Ecto neural progenitor cell (in vitro differentiated cells): ENCODE measurements around the gene TREML2.
A peak's percentile ranks its signal among the peaks of the same experiment; 100 is the strongest.
"Not testable (repeated sequence)": the region's sequence is repeated elsewhere in the genome, so short reads cannot be mapped to it uniquely, and the experiment has no call there.

Experiments used
- DNase-seq: peaks from one replicate; pipeline ENCODE4 v3.0.0-alpha.2; 2018; ENCODE audit warnings: low spot score

The TREML2 gene

GRCh38 chr6:41208439-41209106, 7.6 kb upstream of the TREML2 start:
- DNase-seq, result peak; percentile 30

DNA sequence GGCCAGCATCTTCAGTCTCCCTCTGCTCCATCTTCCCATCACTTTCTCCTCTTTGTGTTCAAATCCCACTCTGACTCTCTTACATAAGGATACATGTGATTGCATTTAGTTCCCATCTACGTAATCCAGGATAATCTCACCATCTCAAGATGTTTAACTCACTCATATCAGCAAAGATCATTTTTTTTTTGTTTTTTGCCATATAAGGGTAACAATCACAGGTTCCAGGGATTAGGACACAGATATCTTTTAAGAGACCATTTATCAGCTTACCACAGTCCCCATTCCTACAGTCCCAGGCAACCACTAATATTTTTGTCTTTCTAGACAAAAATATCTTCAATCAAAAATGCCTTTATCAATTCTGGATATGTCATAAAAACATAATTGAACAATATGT, 3.2 kb upstream of the TREML2 start:
- DNase-seq, result no peak

DNA sequence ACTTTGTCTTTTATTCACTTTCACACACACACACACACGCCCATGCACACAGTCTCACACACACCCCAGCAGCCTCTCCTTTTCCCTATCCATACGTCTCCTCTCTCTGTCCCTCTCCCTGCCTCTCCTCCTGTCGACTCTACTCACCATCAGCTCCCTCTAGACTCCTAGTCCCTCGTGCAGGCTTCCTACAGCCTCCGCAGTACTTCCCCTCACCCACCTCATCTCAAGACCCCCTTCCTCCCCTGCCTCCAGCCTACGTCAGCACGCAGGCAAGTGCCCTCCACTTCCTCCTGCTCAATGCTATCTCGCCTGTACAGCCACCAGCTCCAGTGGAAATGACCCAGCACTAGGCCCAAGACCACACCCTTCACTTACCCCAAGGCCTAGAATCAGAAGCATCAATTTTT, 820 bp upstream of the TREML2 start:
- DNase-seq, result peak; percentile 26

- peak; percentile 37 for DNase-seq
Measured at GRCh38 chr6:41200296-41200900, 551 bp downstream of the TREML2 start.

GRCh38 chr6:41199552-41200246, 1.2 kb downstream of the TREML2 start:
- DNase-seq, result peak; percentile 32

GRCh38 chr6:41197234-41197633, 3.7 kb downstream of the TREML2 start:
- DNase-seq, result no peak

GRCh38 chr6:41194386-41194785, 6.6 kb downstream of the TREML2 start:
- DNase-seq, result no peak

GRCh38 chr6:41193884-41194283, 7.1 kb downstream of the TREML2 start:
- no peak for DNase-seq

DNA sequence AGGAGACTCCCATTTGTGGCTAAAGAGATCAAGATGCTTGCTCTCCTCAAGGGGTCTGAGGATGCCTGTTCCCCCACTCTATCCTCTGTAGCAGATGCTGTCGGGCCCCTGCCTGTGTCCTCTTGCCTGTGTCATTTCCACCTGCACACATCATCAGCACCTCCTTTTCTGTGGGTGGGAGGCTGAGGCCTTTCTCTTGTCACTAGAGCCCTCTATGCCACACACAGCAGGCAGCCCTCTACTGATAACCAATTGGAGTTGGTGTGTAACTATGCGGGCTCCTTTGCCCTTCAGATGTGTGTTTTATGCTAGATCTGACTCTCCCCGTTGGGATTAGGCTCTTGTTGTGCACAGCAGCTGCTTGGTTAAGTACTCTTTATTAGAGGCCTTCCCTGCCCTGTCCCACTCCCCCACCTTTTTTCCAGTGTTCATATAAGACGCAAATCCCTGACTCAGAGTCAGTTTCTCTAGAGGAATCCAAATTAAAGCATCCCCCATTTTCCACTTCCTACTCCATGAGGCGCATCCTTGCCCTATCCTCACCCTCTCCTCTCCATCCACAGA, 7.7 kb downstream of the TREML2 start:
- DNase-seq, result no peak

- peak; percentile 70 for DNase-seq
Measured at GRCh38 chr6:41191569-41191968, 9.4 kb downstream of the TREML2 start.

DNA sequence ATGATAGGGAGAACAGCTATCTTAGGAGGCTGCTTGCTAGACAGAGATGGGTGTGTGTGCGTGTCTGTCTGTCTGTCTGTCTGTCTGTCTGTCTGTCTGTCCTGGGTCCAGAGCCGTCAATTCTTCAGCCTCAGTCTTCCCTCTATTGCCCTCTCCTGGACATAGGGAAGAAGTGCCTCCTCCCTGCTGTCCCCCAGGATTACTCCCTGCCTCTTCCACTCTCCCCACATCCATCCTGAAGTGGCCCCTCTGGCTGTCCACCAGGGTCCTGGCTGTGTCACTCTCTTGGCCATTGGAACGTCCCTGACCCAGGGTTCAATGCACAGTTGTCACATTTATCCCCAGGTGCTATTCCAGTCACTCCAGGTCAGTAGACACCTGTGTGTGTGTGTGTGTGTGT, 10.2 kb downstream of the TREML2 start:
- no peak for DNase-seq

DNA sequence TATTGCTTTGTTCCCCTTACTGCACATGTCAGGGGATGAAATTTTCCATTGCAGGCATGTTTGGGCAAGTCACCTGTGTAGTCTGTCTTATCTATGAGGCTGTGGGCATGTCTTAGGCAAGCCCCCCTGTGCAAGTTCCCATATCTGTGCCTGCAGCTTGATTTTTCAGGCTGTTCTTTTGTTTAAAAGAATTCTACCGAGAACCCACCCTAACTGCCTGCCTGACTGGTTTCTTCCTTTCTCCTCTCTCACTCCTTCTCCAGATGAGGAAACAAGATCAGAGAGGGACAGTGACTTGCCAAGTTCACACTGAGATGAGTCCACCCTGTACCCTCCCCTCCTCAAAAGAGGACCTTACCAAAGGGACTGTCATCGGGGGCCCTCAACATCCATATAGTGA, 11.0 kb downstream of the TREML2 start:
- no peak for DNase-seq

- not testable (repeated sequence) for DNase-seq
Measured at GRCh38 chr6:41189046-41189445, 11.9 kb downstream of the TREML2 start.

DNA sequence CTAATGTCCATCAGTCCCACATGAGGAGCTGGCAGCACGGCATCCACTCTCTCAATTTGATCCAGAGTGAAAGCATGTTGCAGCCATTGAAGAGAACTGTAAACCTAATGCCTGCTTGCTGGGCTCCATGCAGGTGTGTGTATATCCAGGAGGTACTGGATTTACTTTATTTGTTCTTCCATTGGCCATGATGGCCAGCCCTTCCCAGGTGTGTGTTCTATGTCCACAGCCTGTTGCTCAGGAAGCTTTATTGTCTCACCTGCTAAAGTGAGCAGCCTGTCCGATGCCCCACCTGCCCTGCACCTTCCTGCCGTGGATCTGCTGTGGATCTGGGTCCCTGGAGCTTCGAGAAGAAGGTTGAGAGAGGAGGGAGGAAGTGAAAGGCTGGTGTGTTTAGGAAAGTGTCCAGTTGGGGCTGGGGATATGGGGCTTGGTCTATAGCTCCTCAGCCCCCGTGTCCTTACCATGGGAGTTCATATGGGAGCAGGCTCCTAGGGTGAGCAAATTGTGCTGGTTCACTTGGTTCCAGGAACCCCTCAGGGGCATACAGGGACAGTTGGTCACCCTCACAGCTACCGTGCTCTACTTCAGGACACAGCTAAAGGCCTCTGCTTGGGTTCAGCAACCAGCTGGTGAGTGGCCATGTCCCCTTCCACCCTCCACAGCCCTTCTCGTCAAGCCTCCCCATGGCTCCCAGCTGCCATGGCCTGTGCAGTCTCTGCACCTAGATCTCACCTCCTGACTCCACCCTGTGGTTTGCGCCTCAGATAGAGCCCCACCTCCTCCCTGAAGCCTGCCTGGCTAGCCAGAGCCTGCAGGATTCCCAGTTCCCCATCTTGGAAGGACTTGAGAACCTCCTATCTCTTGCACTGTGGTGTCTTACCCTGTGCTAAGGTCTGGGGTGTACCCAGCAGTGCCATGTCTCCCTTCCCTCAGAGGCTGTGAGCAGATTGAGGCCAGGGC, 12.7 kb downstream of the TREML2 start:
- no peak for DNase-seq

GRCh38 chr6:41186031-41186562, 14.9 kb downstream of the TREML2 start:
- DNase-seq, result no peak

DNA sequence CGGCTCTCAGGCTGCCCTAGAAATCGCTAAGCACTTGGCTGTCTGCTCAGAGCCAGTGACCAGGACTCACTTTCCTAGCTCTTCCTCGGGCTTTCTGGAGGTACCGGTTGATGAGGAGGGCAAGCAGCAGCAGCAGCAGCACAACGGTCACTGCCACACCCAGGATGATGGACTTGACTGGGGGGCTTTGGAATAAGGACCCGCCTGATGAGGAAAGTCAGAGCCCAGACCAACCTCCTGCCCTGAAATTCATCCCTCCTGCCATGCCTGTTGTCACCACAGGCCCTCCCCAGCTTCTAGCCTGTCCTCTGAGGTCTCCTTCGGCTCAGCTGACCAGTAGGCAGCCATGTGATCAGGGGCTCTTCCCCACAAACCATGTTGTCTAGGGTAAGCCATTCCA, 16.2 kb downstream of the TREML2 start:
- no peak for DNase-seq

DNA sequence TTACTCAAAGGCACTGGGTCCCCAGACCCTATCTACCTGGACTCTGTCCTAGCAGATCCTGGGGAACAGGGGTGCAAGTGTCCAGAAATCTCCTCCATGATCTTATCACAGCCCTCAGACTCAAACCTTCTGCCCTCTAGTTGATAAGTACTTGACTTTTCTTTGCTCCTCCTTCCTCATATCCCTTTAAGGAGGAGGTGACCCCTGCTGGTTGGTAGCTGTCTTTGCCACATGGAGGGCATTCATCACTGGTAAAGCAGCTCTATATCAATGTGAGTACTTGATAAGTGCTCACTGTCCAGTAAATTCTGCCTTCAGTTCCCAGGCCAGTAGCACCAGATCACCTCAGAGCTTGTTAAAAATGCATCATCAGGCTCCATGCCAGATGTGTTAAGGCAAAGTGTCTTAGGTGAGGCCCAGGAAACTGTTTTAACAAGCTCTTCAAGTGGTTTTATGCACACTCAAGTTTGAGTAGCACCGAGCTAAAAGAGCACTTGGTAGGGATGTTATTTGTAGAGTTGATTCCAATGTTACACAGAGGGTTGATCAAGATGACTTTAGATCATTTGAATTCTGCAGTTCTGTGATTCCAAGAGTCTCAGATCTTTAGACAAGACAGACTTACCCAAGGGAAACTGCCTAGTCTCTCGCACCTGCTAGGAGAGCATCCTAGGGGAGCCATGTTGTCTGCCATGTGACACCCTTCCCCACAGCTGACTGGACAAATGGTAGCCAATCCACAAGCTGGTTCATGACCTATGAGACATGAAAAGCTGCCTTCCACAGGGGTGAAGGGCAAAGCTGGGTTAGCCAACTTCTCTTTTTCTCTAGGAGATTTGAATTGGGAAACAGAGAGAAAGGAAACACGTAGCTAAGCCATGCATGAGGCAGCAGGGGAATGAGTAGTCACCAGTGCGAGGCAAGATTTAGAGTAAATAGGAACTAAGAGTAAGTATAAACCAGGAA, 18.6 kb downstream of the TREML2 start:
- DNase-seq, result no peak

- peak; percentile 27 for DNase-seq
Measured at GRCh38 chr6:41181566-41181965, 19.4 kb downstream of the TREML2 start.

- DNase-seq, result no peak
Measured at GRCh38 chr6:41179163-41179562, 21.8 kb downstream of the TREML2 start.

DNA sequence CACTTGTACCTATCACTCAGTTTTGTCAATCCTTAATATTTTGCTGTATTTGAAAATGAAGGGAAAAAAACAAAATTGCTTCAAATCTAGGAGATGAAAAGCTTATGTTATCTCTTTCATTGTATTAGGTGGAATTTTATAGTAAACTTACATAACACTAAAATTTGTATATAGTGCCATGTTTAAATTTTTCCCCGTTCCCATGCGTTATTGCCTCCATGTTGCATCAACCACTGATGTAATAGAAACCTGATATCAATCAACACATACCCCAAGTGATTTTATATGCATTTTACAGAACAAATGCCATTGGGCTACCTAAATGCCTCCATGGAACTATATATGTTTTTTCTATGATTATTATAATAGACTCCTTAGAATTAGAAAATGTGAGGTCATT, 23.3 kb downstream of the TREML2 start:
- no peak for DNase-seq
